ENCODE data around the gene CFAP410.

Gene CFAP410

DNA sequence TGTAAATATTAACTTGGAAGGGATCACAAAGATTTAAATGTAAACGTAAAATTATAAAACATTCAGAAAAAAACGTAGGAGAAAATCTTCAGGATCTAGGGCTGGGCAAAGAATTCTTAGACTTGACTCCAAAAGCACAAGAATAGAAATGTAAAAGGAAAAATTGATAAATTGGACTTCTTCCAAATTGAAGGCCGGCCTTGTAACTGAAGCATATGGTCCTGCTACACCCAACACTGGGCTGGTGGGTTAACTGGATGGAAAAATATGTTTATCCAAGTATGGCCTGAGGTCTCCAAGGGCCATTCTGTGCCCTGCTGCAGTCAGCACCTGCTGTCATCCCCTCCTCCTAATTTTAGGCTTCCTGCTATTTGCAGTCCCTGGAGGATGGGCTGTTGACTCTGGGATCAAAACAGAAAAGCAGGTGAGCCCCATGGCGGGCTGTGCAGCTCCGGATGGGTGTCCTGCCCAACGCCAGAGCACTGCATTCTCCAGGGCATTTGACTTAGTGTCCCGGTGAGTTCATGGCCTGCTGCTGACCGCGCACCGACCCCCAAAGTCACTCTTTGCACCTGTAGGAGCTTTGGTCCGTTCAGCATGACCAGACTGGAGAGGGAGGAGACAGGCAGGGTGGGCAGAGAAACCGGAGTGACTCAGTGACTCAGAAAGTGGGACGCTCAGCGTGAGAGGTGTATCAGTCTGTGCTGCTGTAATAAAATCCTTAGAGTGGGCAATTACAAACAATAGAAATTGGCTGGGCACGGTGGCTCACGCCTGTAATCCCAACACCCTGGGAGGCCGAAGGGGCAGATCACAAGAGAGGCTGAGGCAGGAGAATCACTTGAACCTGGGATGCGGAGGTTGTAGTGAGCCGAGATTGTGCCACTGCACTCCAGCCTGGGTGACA, 59.6 kb downstream of the CFAP410 start:
- DNase-seq = no peak
